DMS53 treated with DMSO at 0.1 percent for 48 hours (cell line): Measurements from ENCODE around the gene NDUFA12.

Experiments
- DNase-seq: peaks from one replicate; lab custom pipeline; 2025; ENCODE audit not compliant: unreplicated experiment; lab: John Stamatoyannopoulos, UW

The NDUFA12 gene

GRCh38 chr12:94982456-94982855 is 21.0 kb downstream of the NDUFA12 start:
- no peak for DNase-seq

- peak; percentile 23 for DNase-seq
These were observed 22.9 kb downstream of the NDUFA12 start for GRCh38 chr12:94980577-94980976.

- no peak for DNase-seq
These were observed 23.6 kb downstream of the NDUFA12 start for GRCh38 chr12:94979941-94980340.

GRCh38 chr12:94977766-94978468 is 25.6 kb downstream of the NDUFA12 start:
- DNase-seq: no peak

- DNase-seq: no peak
These were observed 30.3 kb downstream of the NDUFA12 start for GRCh38 chr12:94973221-94973620.

- no peak for DNase-seq
These were observed 30.7 kb downstream of the NDUFA12 start for GRCh38 chr12:94972795-94973194.

- DNase-seq: no peak
These were observed 31.6 kb downstream of the NDUFA12 start for GRCh38 chr12:94971923-94972322.

- no peak for DNase-seq
These were observed 32.9 kb downstream of the NDUFA12 start for GRCh38 chr12:94970560-94970959.

GRCh38 chr12:94969424-94969823 is 34.1 kb downstream of the NDUFA12 start:
- no peak for DNase-seq

- no peak for DNase-seq
These were observed 37.4 kb downstream of the NDUFA12 start for GRCh38 chr12:94965982-94966630.

- no peak for DNase-seq
These were observed 39.8 kb downstream of the NDUFA12 start for GRCh38 chr12:94963649-94964048.

- DNase-seq: no peak
These were observed 40.8 kb downstream of the NDUFA12 start for GRCh38 chr12:94962670-94963069.

- no peak for DNase-seq
These were observed 41.6 kb downstream of the NDUFA12 start for GRCh38 chr12:94961911-94962310.

GRCh38 chr12:94961256-94961824 is 42.2 kb downstream of the NDUFA12 start:
- no peak for DNase-seq

- DNase-seq: no peak
These were observed 46.5 kb downstream of the NDUFA12 start for GRCh38 chr12:94957006-94957405.

- DNase-seq: no peak
These were observed 48.4 kb downstream of the NDUFA12 start for GRCh38 chr12:94954948-94955592.

GRCh38 chr12:94954029-94954685 is 49.3 kb downstream of the NDUFA12 start:
- peak; percentile 55 for DNase-seq

- no peak for DNase-seq
These were observed 51.2 kb downstream of the NDUFA12 start for GRCh38 chr12:94952325-94952724.

- no peak for DNase-seq
These were observed 52.2 kb downstream of the NDUFA12 start for GRCh38 chr12:94951071-94951934.

- no peak for DNase-seq
These were observed 55.2 kb downstream of the NDUFA12 start for GRCh38 chr12:94948232-94948810.
